NT2/D1 (cell line): Measurements from ENCODE around the gene LHCGR.

Source experiments
- DNase-seq: peaks from one replicate; pipeline ENCODE4 v3.0.0-alpha.2; 2011; ENCODE audit warnings: low read depth, low spot score
- H3K27me3 ChIP-seq: 2 replicates; pipeline ENCODE4 v1.6.0; 2011; ENCODE audit warnings: mild to moderate bottlenecking; ENCODE audit not compliant: insufficient read length, insufficient read depth
- H3K36me3 ChIP-seq: 2 replicates; pipeline ENCODE4 v1.6.1; 2011; ENCODE audit warnings: mild to moderate bottlenecking, low read length, mixed read lengths; ENCODE audit not compliant: insufficient read depth, insufficient read length
- H3K4me1 ChIP-seq: 2 replicates; pipeline ENCODE4 v1.5.1; 2011; ENCODE audit not compliant: insufficient read depth, insufficient read length
- H3K4me3 ChIP-seq: 2 replicates; pipeline ENCODE4 v1.5.1; 2011; ENCODE audit warnings: low read depth; ENCODE audit not compliant: insufficient read length
- H3K9ac ChIP-seq: 2 replicates; pipeline ENCODE4 v1.6.0; 2011; ENCODE audit warnings: low read depth; ENCODE audit not compliant: insufficient read length
- H3K9me3 ChIP-seq: 2 replicates; pipeline ENCODE4 v1.5.1; 2011; ENCODE audit warnings: mild to moderate bottlenecking, low read length; ENCODE audit not compliant: insufficient read depth
- SUZ12 ChIP-seq: IDR thresholded peaks from 2 replicates; pipeline ENCODE4 v1.6.1; 2011; ENCODE audit not compliant: insufficient read length, insufficient read depth; ENCODE audit errors: extremely low read depth
- YY1 ChIP-seq: IDR thresholded peaks from 2 replicates; pipeline ENCODE4 v1.6.1; 2011; ENCODE audit not compliant: insufficient read length, insufficient read depth
- ZNF274 ChIP-seq: IDR thresholded peaks from 2 replicates; pipeline ENCODE4 v1.6.1; 2011; ENCODE audit warnings: mild to moderate bottlenecking, low read depth, low read length

Gene LHCGR

GRCh38 chr2:48760826-48761225 lies 5.3 kb upstream of the LHCGR start:
- Histone ChIP-seq H3K9me3 (no peaks in the 10 kb centered on the region), H3K36me3 (no peaks in the 10 kb centered on the region), H3K4me1 (no peaks in the 10 kb centered on the region), H3K27me3 (no peaks in the 10 kb centered on the region), H3K9ac (no peak overlapping the region), H3K4me3 (no peak overlapping the region)
- DNase-seq = no peak
- TF ChIP-seq SUZ12 = no peak
- no peak for TF ChIP-seq ZNF274
- TF ChIP-seq YY1 = no peak

- TF ChIP-seq ZNF274 (no peak), YY1 (no peak), SUZ12 (no peak)
- Histone ChIP-seq H3K27me3 (no peaks in the 10 kb centered on the region), H3K36me3 (no peaks in the 10 kb centered on the region), H3K9ac (no peak overlapping the region), H3K4me1 (peaks cover 3% of the 10 kb centered on the region), H3K4me3 (no peak overlapping the region), H3K9me3 (no peaks in the 10 kb centered on the region)
- DNase-seq = no peak
Measured at GRCh38 chr2:48759682-48760081, 4.2 kb upstream of the LHCGR start.

GRCh38 chr2:48756289-48756688 lies 765 bp upstream of the LHCGR start:
- no peak overlapping the region for H3K4me3 ChIP-seq
- H3K36me3 ChIP-seq = no peaks in the 10 kb centered on the region
- peaks cover 4% of the 10 kb centered on the region for H3K4me1 ChIP-seq
- no peak for DNase-seq
- TF ChIP-seq YY1 (no peak), ZNF274 (no peak), SUZ12 (no peak)
- no peaks in the 10 kb centered on the region for H3K9me3 ChIP-seq
- H3K27me3 ChIP-seq = no peaks in the 10 kb centered on the region
- no peak overlapping the region for H3K9ac ChIP-seq

- no peak overlapping the region for H3K9ac ChIP-seq
- H3K9me3 ChIP-seq = no peaks in the 10 kb centered on the region
- no peaks in the 10 kb centered on the region for H3K36me3 ChIP-seq
- no peaks in the 10 kb centered on the region for H3K27me3 ChIP-seq
- DNase-seq = no peak
- peaks cover 4% of the 10 kb centered on the region for H3K4me1 ChIP-seq
- no peak for TF ChIP-seq ZNF274
- TF ChIP-seq YY1 = no peak
- no peak for TF ChIP-seq SUZ12
- H3K4me3 ChIP-seq = no peak overlapping the region
Measured at GRCh38 chr2:48754874-48755273, 650 bp downstream of the LHCGR start.

GRCh38 chr2:48753228-48753627 lies 2.3 kb downstream of the LHCGR start:
- Histone ChIP-seq H3K36me3 (no peaks in the 10 kb centered on the region), H3K4me1 (peaks cover 4% of the 10 kb centered on the region), H3K9ac (no peak overlapping the region), H3K9me3 (no peaks in the 10 kb centered on the region), H3K4me3 (no peak overlapping the region), H3K27me3 (no peaks in the 10 kb centered on the region)
- TF ChIP-seq ZNF274 (no peak), SUZ12 (no peak), YY1 (no peak)
- DNase-seq = no peak

GRCh38 chr2:48750128-48750739 lies 5.3 kb downstream of the LHCGR start:
- no peak for DNase-seq
- Histone ChIP-seq H3K4me3 (no peak overlapping the region), H3K9me3 (no peaks in the 10 kb centered on the region), H3K27me3 (no peaks in the 10 kb centered on the region), H3K9ac (no peak overlapping the region), H3K36me3 (no peaks in the 10 kb centered on the region), H3K4me1 (peaks cover 4% of the 10 kb centered on the region)
- TF ChIP-seq ZNF274 = no peak
- TF ChIP-seq SUZ12 = no peak

GRCh38 chr2:48749291-48750127 lies 6.0 kb downstream of the LHCGR start:
- no peaks in the 10 kb centered on the region for H3K36me3 ChIP-seq
- no peak overlapping the region for H3K4me3 ChIP-seq
- no peak for DNase-seq
- no peaks in the 10 kb centered on the region for H3K27me3 ChIP-seq
- H3K4me1 ChIP-seq = no peaks in the 10 kb centered on the region
- TF ChIP-seq SUZ12 = no peak
- no peak for TF ChIP-seq ZNF274
- TF ChIP-seq YY1 = no peak
- no peak overlapping the region for H3K9ac ChIP-seq
- no peaks in the 10 kb centered on the region for H3K9me3 ChIP-seq
